ENCODE results near the gene ZNF274. TPM values are rescaled to one million over a fixed set of nuclear protein-coding genes. Genes with fewer than 3 reads are reported as not detected.
A peak's percentile ranks its signal among the peaks of the same experiment; 100 is the strongest.

ZNF274 gene
- total and polyA plus RNA-seq, 5 experiments from 2014 or later = 26.5 to 119 (median 38.7) TPM

- no peak for DNase-seq
- Mint-ChIP-seq H3K4me1 (no peaks in the 10 kb centered on the region), H3K27me3 (peaks cover 0 to 7% (median 0%) of the 10 kb centered on the region in 5 donors), H3K9me3 (peaks cover 10 to 95% (median 42%) of the 10 kb centered on the region in 9 donors), H3K4me3 (no peak overlapping the region), H3K36me3 (peaks cover 7 to 45% (median 33%) of the 10 kb centered on the region in 3 donors), H3K27ac (no peak overlapping the region)
- ATAC-seq = no peak
- POLR2A ChIA-PET = interaction anchor here (1.3 kb wide), 1 partner anchor 16 kb away, joined by 3 read pairs; the partner anchor contains the start of gene ZNF329
These were observed 16.1 kb upstream of the ZNF274 start for GRCh38 chr19:58166708-58167280.

GRCh38 chr19:58170860-58171259 is 12.0 kb upstream of the ZNF274 start:
- Mint-ChIP-seq H3K4me3 (no peak overlapping the region), H3K27ac (no peak overlapping the region), H3K4me1 (no peaks in the 10 kb centered on the region), H3K36me3 (peaks cover 8 to 43% (median 28%) of the 10 kb centered on the region in 3 donors), H3K9me3 (peaks cover 0 to 91% (median 39%) of the 10 kb centered on the region in 9 donors), H3K27me3 (peaks cover 0 to 2% (median 0%) of the 10 kb centered on the region in 5 donors)
- ATAC-seq = no peak
- POLR2A ChIA-PET = interaction anchor here (0.6 kb wide), 1 partner anchor 21 kb away, joined by 3 read pairs; no protein-coding TSS in a partner anchor
- no peak for DNase-seq

- peaks cover 33 to 73% (median 48%) of the 10 kb centered on the region in 3 donors for H3K36me3 Mint-ChIP-seq
- H3K27me3 Mint-ChIP-seq = no peaks in the 10 kb centered on the region
- peaks cover 11 to 31% (median 22%) of the 10 kb centered on the region in 4 donors for H3K4me1 Mint-ChIP-seq
- DNase-seq (peak; percentile 22 to 84 (median 46)), ATAC-seq (no peak)
- POLR2A ChIA-PET = interaction anchor here (0.9 to 2.9 kb wide), 9 partner anchors 96 to 473 kb away, joined by 3 to 27 read pairs (median 5); partner anchors contain the start of genes ERVK3-1, ZBTB45, ZNF154 and ZNF324B
- H3K27ac Mint-ChIP-seq = peak overlapping the region; percentile 96 to 100 (median 99)
- peaks cover 0 to 97% (median 27%) of the 10 kb centered on the region in 9 donors for H3K9me3 Mint-ChIP-seq
- H3K4me3 Mint-ChIP-seq = peak overlapping the region; percentile 87 to 98 (median 90)
These were observed 822 bp upstream of the ZNF274 start for GRCh38 chr19:58181902-58182576.

GRCh38 chr19:58182577-58182988 is 278 bp upstream of the ZNF274 start:
- ATAC-seq (peak in 1 of 2 donors; percentile 71), DNase-seq (peak in 6 of 10 donors; percentile 68 to 97 (median 83))
- Mint-ChIP-seq H3K4me1 (peaks cover 11 to 31% (median 22%) of the 10 kb centered on the region in 4 donors), H3K27me3 (no peaks in the 10 kb centered on the region), H3K9me3 (peaks cover 0 to 97% (median 22%) of the 10 kb centered on the region in 9 donors), H3K4me3 (peak overlapping the region; percentile 87 to 98 (median 90)), H3K27ac (peak overlapping the region; percentile 96 to 100 (median 99)), H3K36me3 (peaks cover 29 to 73% (median 54%) of the 10 kb centered on the region in 3 donors)
- POLR2A ChIA-PET = interaction anchor here (0.5 to 2.9 kb wide), 30 partner anchors 10 to 569 kb away, joined by 3 to 36 read pairs (median 5); partner anchors contain the start of genes ERVK3-1, ZBTB45, ZNF132 and ZNF134

- Mint-ChIP-seq H3K36me3 (peaks cover 27 to 75% (median 60%) of the 10 kb centered on the region in 3 donors), H3K27me3 (no peaks in the 10 kb centered on the region), H3K4me1 (peaks cover 11 to 31% (median 22%) of the 10 kb centered on the region in 4 donors), H3K27ac (peak overlapping the region; percentile 96 to 100 (median 99)), H3K9me3 (peaks cover under 1 to 96% (median 24%) of the 10 kb centered on the region in 9 donors), H3K4me3 (peak overlapping the region; percentile 87 to 98 (median 90))
- DNase-seq (no peak), ATAC-seq (peak in 1 of 2 donors; percentile 8)
- POLR2A ChIA-PET = interaction anchor here (0.6 to 2.9 kb wide), 38 partner anchors 8 to 993 kb away, joined by 3 to 36 read pairs (median 5); partner anchors contain the start of genes ERVK3-1, ZNF132, ZNF134 and ZNF135
These were observed 955 bp downstream of the ZNF274 start for GRCh38 chr19:58183817-58184215.

- DNase-seq (peak in 3 of 10 donors; percentile 28 to 42 (median 28)), ATAC-seq (no peak)
- peaks cover 0 to 4% (median 1%) of the 10 kb centered on the region in 4 donors for H3K4me1 Mint-ChIP-seq
- peak overlapping the region in 2 of 10 donors; percentile 16 to 39 for H3K4me3 Mint-ChIP-seq
- POLR2A ChIA-PET = interaction anchor here (1.1 to 5.2 kb wide), 3 partner anchors 14 to 108 kb away, joined by 3 to 36 read pairs (median 3); partner anchors contain the start of genes ERVK3-1 and ZNF274
- H3K27ac Mint-ChIP-seq = peak overlapping the region in 1 of 10 donors; percentile 31
- H3K36me3 Mint-ChIP-seq = peaks cover 57 to 92% (median 89%) of the 10 kb centered on the region in 3 donors
- no peaks in the 10 kb centered on the region for H3K27me3 Mint-ChIP-seq
- H3K9me3 Mint-ChIP-seq = peaks cover 0 to 99% (median 37%) of the 10 kb centered on the region in 9 donors
These were observed 14.2 kb downstream of the ZNF274 start for GRCh38 chr19:58196901-58197616.

GRCh38 chr19:58203814-58204475 is 21.1 kb downstream of the ZNF274 start:
- ATAC-seq = no peak
- H3K4me1 Mint-ChIP-seq = peaks cover 0 to 5% (median 0%) of the 10 kb centered on the region in 4 donors
- POLR2A ChIA-PET = interaction anchor here (0.7 to 2.4 kb wide), 2 partner anchors 9 to 20 kb away, joined by 3 to 9 read pairs; partner anchors contain the start of gene ZNF274
- peak overlapping the region in 1 of 10 donors; percentile 54 for H3K4me3 Mint-ChIP-seq
- H3K27ac Mint-ChIP-seq = no peak overlapping the region
- no peaks in the 10 kb centered on the region for H3K27me3 Mint-ChIP-seq
- H3K36me3 Mint-ChIP-seq = peaks cover 75 to 96% (median 88%) of the 10 kb centered on the region in 3 donors
- peaks cover 26 to 99% (median 62%) of the 10 kb centered on the region in 9 donors for H3K9me3 Mint-ChIP-seq
- DNase-seq = no peak

- Mint-ChIP-seq H3K27me3 (no peaks in the 10 kb centered on the region), H3K9me3 (peaks cover 29 to 99% (median 68%) of the 10 kb centered on the region in 9 donors), H3K27ac (peak overlapping the region in 1 of 10 donors; percentile 34), H3K36me3 (peaks cover 78 to 96% (median 89%) of the 10 kb centered on the region in 3 donors), H3K4me3 (peak overlapping the region in 1 of 10 donors; percentile 30), H3K4me1 (peaks cover 0 to 5% (median 0%) of the 10 kb centered on the region in 4 donors)
- DNase-seq (no peak), ATAC-seq (no peak)
- POLR2A ChIA-PET = interaction anchor here (0.5 to 0.7 kb wide), 3 partner anchors 8 to 152 kb away, joined by 3 read pairs; no protein-coding TSS in a partner anchor
These were observed 21.7 kb downstream of the ZNF274 start for GRCh38 chr19:58204566-58204965.

GRCh38 chr19:58209577-58209976 is 26.7 kb downstream of the ZNF274 start:
- POLR2A ChIA-PET = no interaction called here
- no peak for ATAC-seq
- Mint-ChIP-seq H3K27me3 (no peaks in the 10 kb centered on the region), H3K27ac (no peak overlapping the region), H3K4me1 (peaks cover 0 to 3% (median 0%) of the 10 kb centered on the region in 4 donors), H3K4me3 (peak overlapping the region in 1 of 10 donors; percentile 24), H3K9me3 (peaks cover 29 to 100% (median 71%) of the 10 kb centered on the region in 9 donors), H3K36me3 (peaks cover 77 to 99% (median 86%) of the 10 kb centered on the region in 3 donors)
- no peak for DNase-seq

- Mint-ChIP-seq H3K36me3 (peaks cover 58 to 79% (median 69%) of the 10 kb centered on the region in 3 donors), H3K4me3 (peak overlapping the region in 2 of 10 donors; percentile 26), H3K27me3 (no peaks in the 10 kb centered on the region), H3K9me3 (peaks cover 8 to 99% (median 46%) of the 10 kb centered on the region in 9 donors), H3K27ac (no peak overlapping the region), H3K4me1 (no peaks in the 10 kb centered on the region)
- ATAC-seq = no peak
- POLR2A ChIA-PET = interaction anchor here (0.6 to 1.3 kb wide), 5 partner anchors 8 to 28 kb away, joined by 3 read pairs; no protein-coding TSS in a partner anchor
- no peak for DNase-seq
These were observed 29.6 kb downstream of the ZNF274 start for GRCh38 chr19:58212336-58213074.

GRCh38 chr19:58213075-58213369 is 30.2 kb downstream of the ZNF274 start:
- H3K27ac Mint-ChIP-seq = no peak overlapping the region
- H3K4me1 Mint-ChIP-seq = no peaks in the 10 kb centered on the region
- peaks cover 53 to 78% (median 69%) of the 10 kb centered on the region in 3 donors for H3K36me3 Mint-ChIP-seq
- H3K27me3 Mint-ChIP-seq = no peaks in the 10 kb centered on the region
- peaks cover 2 to 99% (median 41%) of the 10 kb centered on the region in 9 donors for H3K9me3 Mint-ChIP-seq
- POLR2A ChIA-PET = interaction anchor here (0.6 to 1.3 kb wide), 4 partner anchors 9 to 29 kb away, joined by 3 read pairs; no protein-coding TSS in a partner anchor
- H3K4me3 Mint-ChIP-seq = no peak overlapping the region
- ATAC-seq = no peak
- no peak for DNase-seq
